D721Med (cell line): ENCODE results near the gene DDX49.

Experiments
- DNase-seq: peaks from one replicate; pipeline ENCODE4 v3.0.0; 2011; ENCODE audit warnings: low spot score; ENCODE audit not compliant: insufficient read length
- FAIRE-seq: peaks from 2 replicates; lab custom pipeline; 2011; peaks lifted over from hg19 to GRCh38; lab: Jason Lieb, UNC
- CTCF ChIP-seq: IDR thresholded peaks from 2 replicates; pipeline ENCODE4 v1.5.1; 2012; ENCODE audit warnings: mild to moderate bottlenecking, control low read depth; ENCODE audit not compliant: insufficient read depth; ENCODE audit errors: missing control alignments

The DDX49 gene

GRCh38 chr19:18975011-18975410 is 55.5 kb downstream of the DDX49 start:
- no peak for TF ChIP-seq CTCF
- no peak for FAIRE-seq

GRCh38 chr19:18975869-18976268 is 56.4 kb downstream of the DDX49 start:
- FAIRE-seq (no peak), DNase-seq (no peak)
- TF ChIP-seq CTCF = no peak

More at GRCh38 chr19:18975011-18975410, 55.5 kb downstream of the DDX49 start:
- DNase-seq = no peak
